ENCODE measurements around the gene SFRP5.

The SFRP5 gene

GRCh38 chr10:97763411-97763810, 8.4 kb downstream of the SFRP5 start:
- Histone ChIP-seq H4K20me1 (ENCODE audit: insufficient read depth, low read length) (no peaks in the 10 kb centered on the region), H3K36me3 (ENCODE audit: insufficient read depth, low read length) (peaks cover 10% of the 10 kb centered on the region), H3K4me3 (ENCODE audit: low read depth, low read length, poor library complexity, severe bottlenecking) (no peak overlapping the region), H3K27me3 (ENCODE audit: insufficient read depth, low read length) (no peaks in the 10 kb centered on the region), H3K9ac (ENCODE audit: low read length) (no peak overlapping the region), H3K4me1 (ENCODE audit: insufficient read depth, low read length, severe bottlenecking) (no peaks in the 10 kb centered on the region), H3K79me2 (ENCODE audit: insufficient read depth, low read length) (no peaks in the 10 kb centered on the region), H3K9me3 (ENCODE audit: low read length) (no peaks in the 10 kb centered on the region), H3K27ac (ENCODE audit: low read depth, low read length, poor library complexity, severe bottlenecking) (no peak overlapping the region), H3K9me2 (ENCODE audit: low read depth, low read length) (no peaks in the 10 kb centered on the region), H3K4me2 (ENCODE audit: low read length) (no peak overlapping the region), H2AFZ (ENCODE audit: low read length) (no peak overlapping the region), H3F3A (ENCODE audit: insufficient read depth, low read length) (no peaks in the 10 kb centered on the region)
- TF ChIP-seq EZH2 (IDR thresholded peaks at IDR 0.05; ENCODE audit: borderline replicate concordance, low read length): no peak
- TF ChIP-seq, protein P1, sequence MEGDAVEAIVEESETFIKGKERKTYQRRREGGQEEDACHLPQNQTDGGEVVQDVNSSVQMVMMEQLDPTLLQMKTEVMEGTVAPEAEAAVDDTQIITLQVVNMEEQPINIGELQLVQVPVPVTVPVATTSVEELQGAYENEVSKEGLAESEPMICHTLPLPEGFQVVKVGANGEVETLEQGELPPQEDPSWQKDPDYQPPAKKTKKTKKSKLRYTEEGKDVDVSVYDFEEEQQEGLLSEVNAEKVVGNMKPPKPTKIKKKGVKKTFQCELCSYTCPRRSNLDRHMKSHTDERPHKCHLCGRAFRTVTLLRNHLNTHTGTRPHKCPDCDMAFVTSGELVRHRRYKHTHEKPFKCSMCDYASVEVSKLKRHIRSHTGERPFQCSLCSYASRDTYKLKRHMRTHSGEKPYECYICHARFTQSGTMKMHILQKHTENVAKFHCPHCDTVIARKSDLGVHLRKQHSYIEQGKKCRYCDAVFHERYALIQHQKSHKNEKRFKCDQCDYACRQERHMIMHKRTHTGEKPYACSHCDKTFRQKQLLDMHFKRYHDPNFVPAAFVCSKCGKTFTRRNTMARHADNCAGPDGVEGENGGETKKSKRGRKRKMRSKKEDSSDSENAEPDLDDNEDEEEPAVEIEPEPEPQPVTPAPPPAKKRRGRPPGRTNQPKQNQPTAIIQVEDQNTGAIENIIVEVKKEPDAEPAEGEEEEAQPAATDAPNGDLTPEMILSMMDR (IDR thresholded peaks at IDR 0.05; ENCODE audit: low read length): no peak

GRCh38 chr10:97762816-97763215, 9.0 kb downstream of the SFRP5 start:
- Histone ChIP-seq H3K9me2 (ENCODE audit: low read depth, low read length) (no peaks in the 10 kb centered on the region), H3K4me2 (ENCODE audit: low read length) (no peak overlapping the region), H3K27ac (ENCODE audit: low read depth, low read length, poor library complexity, severe bottlenecking) (no peak overlapping the region), H3K36me3 (ENCODE audit: insufficient read depth, low read length) (peaks cover 10% of the 10 kb centered on the region), H3K4me3 (ENCODE audit: low read depth, low read length, poor library complexity, severe bottlenecking) (no peak overlapping the region), H2AFZ (ENCODE audit: low read length) (no peak overlapping the region), H3K27me3 (ENCODE audit: insufficient read depth, low read length) (no peaks in the 10 kb centered on the region), H3K4me1 (ENCODE audit: insufficient read depth, low read length, severe bottlenecking) (no peaks in the 10 kb centered on the region), H3K9ac (ENCODE audit: low read length) (no peak overlapping the region), H3K79me2 (ENCODE audit: insufficient read depth, low read length) (no peaks in the 10 kb centered on the region), H4K20me1 (ENCODE audit: insufficient read depth, low read length) (no peaks in the 10 kb centered on the region), H3F3A (ENCODE audit: insufficient read depth, low read length) (no peaks in the 10 kb centered on the region), H3K9me3 (ENCODE audit: low read length) (no peaks in the 10 kb centered on the region)
- TF ChIP-seq, protein P1 (IDR thresholded peaks at IDR 0.05; ENCODE audit: low read length): no peak
- TF ChIP-seq EZH2 (IDR thresholded peaks at IDR 0.05; ENCODE audit: borderline replicate concordance, low read length): no peak

DNA sequence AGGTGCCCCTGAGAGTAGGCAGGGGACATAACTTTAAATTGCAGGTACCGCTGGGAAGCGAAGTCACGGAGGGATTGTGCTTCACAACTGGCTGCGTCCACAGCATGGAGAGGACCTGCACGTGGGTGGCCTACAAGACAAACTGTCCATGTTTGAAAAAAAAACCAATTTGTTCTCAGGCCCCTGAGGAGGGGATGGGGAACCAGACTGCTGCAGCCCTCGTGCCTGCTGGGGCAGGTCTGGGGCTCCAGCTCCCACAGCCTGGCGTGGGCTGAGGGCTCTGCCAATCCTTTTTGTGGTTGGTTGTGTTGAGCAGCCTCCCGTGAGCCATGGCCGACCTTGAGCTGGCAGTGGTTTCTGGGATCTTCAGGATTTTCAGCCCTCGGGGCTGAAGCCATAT, 9.7 kb downstream of the SFRP5 start:
- no peaks in the 10 kb centered on the region for H3K4me1 ChIP-seq (ENCODE audit: insufficient read depth, low read length, severe bottlenecking)

DNA sequence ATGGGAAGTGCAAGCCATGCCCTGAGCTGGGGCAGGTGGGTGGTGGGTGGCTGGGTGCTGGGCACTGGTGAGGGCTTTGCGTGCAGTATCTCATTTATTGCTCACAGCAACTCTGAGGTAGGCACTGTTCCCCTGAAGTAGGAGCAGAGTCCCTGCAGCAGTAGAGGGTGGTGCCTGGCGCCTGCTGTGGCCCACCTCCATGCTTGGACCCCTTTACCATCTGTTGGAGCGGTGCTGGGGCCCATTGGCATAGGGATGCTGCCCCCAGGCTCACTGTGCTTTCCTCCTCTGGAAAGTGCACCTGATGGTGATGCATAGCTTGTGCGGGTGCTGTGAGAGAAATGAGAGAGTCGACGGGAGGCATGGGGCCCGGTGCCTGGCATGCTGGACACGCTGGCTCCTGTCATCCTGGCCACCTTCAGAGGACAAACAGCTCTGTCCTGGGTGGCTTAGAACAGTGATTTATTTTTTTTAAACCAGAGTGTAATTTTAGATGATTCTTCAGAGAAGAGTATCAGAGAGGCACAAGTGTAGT, 10.4 kb downstream of the SFRP5 start:
- peaks cover 16% of the 10 kb centered on the region for H3K36me3 ChIP-seq (ENCODE audit: insufficient read depth, low read length)
- TF ChIP-seq, protein P1 (IDR thresholded peaks at IDR 0.05; ENCODE audit: low read length): no peak
- TF ChIP-seq EZH2 (IDR thresholded peaks at IDR 0.05; ENCODE audit: borderline replicate concordance, low read length): no peak
- no peaks in the 10 kb centered on the region for H3K9me3 ChIP-seq (ENCODE audit: low read length)
- H3K9me2 ChIP-seq (ENCODE audit: low read depth, low read length): no peaks in the 10 kb centered on the region
- no peaks in the 10 kb centered on the region for H3K27me3 ChIP-seq (ENCODE audit: insufficient read depth, low read length)
- H3K27ac ChIP-seq (ENCODE audit: low read depth, low read length, poor library complexity, severe bottlenecking): no peak overlapping the region
- no peak overlapping the region for H3K4me3 ChIP-seq (ENCODE audit: low read depth, low read length, poor library complexity, severe bottlenecking)
- H3K9ac ChIP-seq (ENCODE audit: low read length): no peak overlapping the region
- H2AFZ ChIP-seq (ENCODE audit: low read length): no peak overlapping the region
- H3F3A ChIP-seq (ENCODE audit: insufficient read depth, low read length): no peaks in the 10 kb centered on the region
- no peaks in the 10 kb centered on the region for H4K20me1 ChIP-seq (ENCODE audit: insufficient read depth, low read length)
- no peak overlapping the region for H3K4me2 ChIP-seq (ENCODE audit: low read length)
- H3K4me1 ChIP-seq (ENCODE audit: insufficient read depth, low read length, severe bottlenecking): no peaks in the 10 kb centered on the region
- no peaks in the 10 kb centered on the region for H3K79me2 ChIP-seq (ENCODE audit: insufficient read depth, low read length)

More for the DNA sequence above, 9.7 kb downstream of the SFRP5 start:
- Histone ChIP-seq H3K27me3 (ENCODE audit: insufficient read depth, low read length) (no peaks in the 10 kb centered on the region), H3K79me2 (ENCODE audit: insufficient read depth, low read length) (no peaks in the 10 kb centered on the region), H3K9me3 (ENCODE audit: low read length) (no peaks in the 10 kb centered on the region), H4K20me1 (ENCODE audit: insufficient read depth, low read length) (no peaks in the 10 kb centered on the region), H3K4me3 (ENCODE audit: low read depth, low read length, poor library complexity, severe bottlenecking) (no peak overlapping the region), H3K36me3 (ENCODE audit: insufficient read depth, low read length) (peaks cover 16% of the 10 kb centered on the region), H3K4me2 (ENCODE audit: low read length) (no peak overlapping the region), H3F3A (ENCODE audit: insufficient read depth, low read length) (no peaks in the 10 kb centered on the region), H3K9me2 (ENCODE audit: low read depth, low read length) (no peaks in the 10 kb centered on the region), H2AFZ (ENCODE audit: low read length) (no peak overlapping the region), H3K9ac (ENCODE audit: low read length) (no peak overlapping the region), H3K27ac (ENCODE audit: low read depth, low read length, poor library complexity, severe bottlenecking) (no peak overlapping the region)
- no peak for TF ChIP-seq EZH2 (IDR thresholded peaks at IDR 0.05; ENCODE audit: borderline replicate concordance, low read length)
